DMS53 treated with DMSO at 0.1 percent for 48 hours (cell line): Measurements from ENCODE around the gene VSTM5.

Experiments used
- DNase-seq: peaks from one replicate; lab custom pipeline; 2025; ENCODE audit not compliant: unreplicated experiment; lab: John Stamatoyannopoulos, UW

VSTM5 gene

GRCh38 chr11:93843906-93844305 lies 6.5 kb downstream of the VSTM5 start:
- DNase-seq, result no peak

- DNase-seq, result no peak
These were observed 8.0 kb downstream of the VSTM5 start for GRCh38 chr11:93842461-93842860.

- no peak for DNase-seq
These were observed 8.4 kb downstream of the VSTM5 start for GRCh38 chr11:93842034-93842433.

GRCh38 chr11:93841446-93841845 lies 9.0 kb downstream of the VSTM5 start:
- DNase-seq, result no peak

- no peak for DNase-seq
These were observed 9.4 kb downstream of the VSTM5 start for GRCh38 chr11:93840981-93841380.

- DNase-seq, result no peak
These were observed 10.2 kb downstream of the VSTM5 start for GRCh38 chr11:93840180-93840579.

- DNase-seq, result no peak
These were observed 11.5 kb downstream of the VSTM5 start for GRCh38 chr11:93838967-93839366.

GRCh38 chr11:93832780-93833179 lies 17.6 kb downstream of the VSTM5 start:
- DNase-seq, result no peak

- DNase-seq, result no peak
These were observed 18.9 kb downstream of the VSTM5 start for GRCh38 chr11:93831343-93832127.

- no peak for DNase-seq
These were observed 20.8 kb downstream of the VSTM5 start for GRCh38 chr11:93829598-93829997.

GRCh38 chr11:93827363-93827762 lies 23.1 kb downstream of the VSTM5 start:
- no peak for DNase-seq

- no peak for DNase-seq
These were observed 27.2 kb downstream of the VSTM5 start for GRCh38 chr11:93823210-93823609.

- no peak for DNase-seq
These were observed 28.1 kb downstream of the VSTM5 start for GRCh38 chr11:93822359-93822758.

- DNase-seq, result no peak
These were observed 28.8 kb downstream of the VSTM5 start for GRCh38 chr11:93821617-93822016.

GRCh38 chr11:93820847-93821246 lies 29.6 kb downstream of the VSTM5 start:
- DNase-seq, result no peak

- no peak for DNase-seq
These were observed 30.3 kb downstream of the VSTM5 start for GRCh38 chr11:93819966-93820695.

GRCh38 chr11:93817426-93818348 lies 32.7 kb downstream of the VSTM5 start:
- no peak for DNase-seq

GRCh38 chr11:93814966-93815633 lies 35.3 kb downstream of the VSTM5 start:
- DNase-seq, result no peak

- DNase-seq, result no peak
These were observed 36.4 kb downstream of the VSTM5 start for GRCh38 chr11:93813974-93814373.

- DNase-seq, result no peak
These were observed 42.4 kb downstream of the VSTM5 start for GRCh38 chr11:93807980-93808379.

- no peak for DNase-seq
These were observed 45.5 kb downstream of the VSTM5 start for GRCh38 chr11:93804879-93805278.
